B cell (primary cell): ENCODE data around the gene ANK3. TPM values are rescaled to one million over a fixed set of nuclear protein-coding genes. Genes with fewer than 3 reads are reported as not detected.

Experiments
- ATAC-seq: fragments of 200-7000 bp; cut with Tn5 transposase; one replicate; pipeline ENCODE4 v1.10.0; 2021; ENCODE audit warnings: low read depth, mild to moderate bottlenecking, moderate number of reproducible peaks, moderate library complexity
- CTCF ChIA-PET: fragments of 350-600 bp; sonication (Branson Sonifier 250); formaldehyde crosslinking; loops from one replicate; lab custom pipeline; 2021; ENCODE audit warnings: antibody characterized with exemption, inconsistent platforms; lab: Charles Lee
- POLR2A ChIA-PET: fragments of 350-600 bp; sonication (Branson Sonifier 250); formaldehyde crosslinking; loops from one replicate; lab custom pipeline; 2021; ENCODE audit warnings: antibody characterized with exemption; lab: Charles Lee
- DNase-seq: peaks from one replicate; pipeline ENCODE4 v3.0.0; 2013
- H2AFZ ChIP-seq: 2 replicates; pipeline ENCODE4 v1.6.1; 2012; ENCODE audit warnings: mild to moderate bottlenecking, low read depth, low read length; ENCODE audit not compliant: insufficient read depth, poor library complexity, severe bottlenecking
- H3K27ac ChIP-seq, 2 donors: 1 replicate in 1 of 2; 2 replicates in 1 of 2; pipeline ENCODE4 v1.5.1; 2012 to 2013; ENCODE audit warnings: low read length in 2 of 2, mild to moderate bottlenecking in 2 of 2, moderate library complexity in 1 of 2
- H3K27me3 ChIP-seq, 4 experiments: fragments of 200-600 bp in 1 of 4; sonication (generic) in 1 of 4; replicated peaks in 1 of 4; 1 replicate in 2 of 4; 2 replicates in 2 of 4; pipeline versions ENCODE4 v1.6.1 to v1.7.0; 2013 to 2016; ENCODE audit warnings: low read length in 3 of 4, mild to moderate bottlenecking in 2 of 4, mixed read lengths in 1 of 4, moderate library complexity in 1 of 4; ENCODE audit not compliant: insufficient read depth in 4 of 4, control insufficient read depth in 3 of 4; ENCODE audit errors: control extremely low read depth in 1 of 4
- H3K36me3 ChIP-seq, 2 experiments: replicated peaks in 1 of 2; 1 replicate in 1 of 2; 2 replicates in 1 of 2; pipeline versions ENCODE4 v1.6.1 to v1.7.1; 2013; ENCODE audit warnings: low read length in 1 of 2; ENCODE audit not compliant: insufficient read depth in 2 of 2, control insufficient read depth in 1 of 2; ENCODE audit errors: control extremely low read depth in 1 of 2, extremely low read depth in 1 of 2
- H3K4me1 ChIP-seq, 2 donors: fragments of 200-600 bp in 1 of 2; sonication (generic) in 1 of 2; 1 replicate in 1 of 2; 2 replicates in 1 of 2; pipeline versions ENCODE4 v1.5.1 to v1.6.1; 2013 to 2017; ENCODE audit warnings: low read length in 2 of 2; ENCODE audit not compliant: control insufficient read depth in 2 of 2, insufficient read depth in 2 of 2
- H3K4me2 ChIP-seq: replicated peaks from 2 replicates; pipeline ENCODE3; 2012; ENCODE audit warnings: mild to moderate bottlenecking, low read depth, low read length; ENCODE audit not compliant: poor library complexity, severe bottlenecking
- H3K4me3 ChIP-seq, 5 experiments: fragments of 200-600 bp in 1 of 5; sonication (generic) in 1 of 5; 1 replicate in 3 of 5; 2 replicates in 2 of 5; pipeline versions ENCODE4 v1.5.1 to v1.7.0; 2011 to 2016; ENCODE audit warnings: low read length in 4 of 5, mild to moderate bottlenecking in 4 of 5, low read depth in 2 of 5, control low read depth in 1 of 5, moderate library complexity in 1 of 5; ENCODE audit not compliant: insufficient read depth in 1 of 5; ENCODE audit errors: control extremely low read depth in 1 of 5, extremely low read depth in 1 of 5
- H3K79me2 ChIP-seq: fragments of 200-600 bp; sonication (generic); one replicate; pipeline ENCODE4 v1.6.0; 2016; ENCODE audit warnings: low read length; ENCODE audit not compliant: control insufficient read depth, insufficient read depth
- H3K9ac ChIP-seq: fragments of 200-600 bp; sonication (generic); 2 replicates; pipeline ENCODE4 v1.6.1; 2017; ENCODE audit warnings: mild to moderate bottlenecking, low read length, moderate library complexity
- H3K9me3 ChIP-seq, 3 donors: one replicate each; pipeline versions ENCODE4 v1.6.1 to v1.7.1; 2013; ENCODE audit warnings: low read length in 2 of 3; ENCODE audit not compliant: control insufficient read depth in 2 of 3, insufficient read depth in 1 of 3; ENCODE audit errors: control extremely low read depth in 1 of 3
- H4K20me1 ChIP-seq: 2 replicates; pipeline ENCODE4 v1.6.0; 2012; ENCODE audit warnings: mild to moderate bottlenecking, low read length; ENCODE audit not compliant: insufficient read depth, control insufficient read depth, poor library complexity, severe bottlenecking
- H3K27ac Mint-ChIP-seq: one replicate; pipeline ENCODE4 v1.8.0; 2021; ENCODE audit warnings: mixed read lengths
- H3K27me3 Mint-ChIP-seq: one replicate; pipeline ENCODE4 v1.8.0; 2021; ENCODE audit warnings: mixed read lengths
- H3K4me1 Mint-ChIP-seq: one replicate; pipeline ENCODE4 v1.8.0; 2021; ENCODE audit warnings: mixed read lengths
- H3K4me3 Mint-ChIP-seq: one replicate; pipeline ENCODE4 v1.8.0; 2021; ENCODE audit warnings: mixed read lengths
- H3K9me3 Mint-ChIP-seq: one replicate; pipeline ENCODE4 v1.8.0; 2022; ENCODE audit warnings: mixed read lengths; ENCODE audit not compliant: insufficient read depth
- EZH2 ChIP-seq: IDR thresholded peaks from 2 replicates; pipeline ENCODE4 v1.6.1; 2012; ENCODE audit warnings: borderline replicate concordance, low read depth, mild to moderate bottlenecking, moderate library complexity, low read length; ENCODE audit not compliant: insufficient read depth, poor library complexity, severe bottlenecking
- WGBS: methylation state at CpG from one replicate; pipeline ENCODE4 v1.1.5; 2013; ENCODE audit warnings: missing lambda C conversion rate; ENCODE audit not compliant: insufficient coverage; 5-methylcytosine and 5-hydroxymethylcytosine counted together
- intact Hi-C: fragments of 100-400 bp; cut with micrococcal nuclease; formaldehyde crosslinking; loops from one replicate; pipeline ENCODE4 v1.10.0; 2022
- polyA plus RNA-seq: library from polyadenylated mRNA; depleted of rRNA; stranded (reverse); fragments of >200 nt; gene quantifications from 2 replicates; pipeline ENCODE4 v1.2.3, GENCODE V29; 2012
- total RNA-seq, 2 donors: library from RNA; stranded (reverse); fragments of 120-200 nt in 1 of 2; gene quantifications; 1 replicate in 1 of 2; 2 replicates in 1 of 2; pipeline versions ENCODE4 v1.2.3 to v1.2.4, GENCODE V29; 2013 to 2022
- TF ChIP-seq, protein P1 (sequence below): fragments of 200-600 bp; IDR thresholded peaks from one replicate; pipeline ENCODE4 v1.8.0; 2022; ENCODE audit warnings: antibody characterized with exemption, mild to moderate bottlenecking

ANK3 gene
- total and polyA plus RNA-seq, 2 donors (not counting 1 experiment from before 2014, with no cell fraction given), result 4.9 to 21.6 TPM

DNA sequence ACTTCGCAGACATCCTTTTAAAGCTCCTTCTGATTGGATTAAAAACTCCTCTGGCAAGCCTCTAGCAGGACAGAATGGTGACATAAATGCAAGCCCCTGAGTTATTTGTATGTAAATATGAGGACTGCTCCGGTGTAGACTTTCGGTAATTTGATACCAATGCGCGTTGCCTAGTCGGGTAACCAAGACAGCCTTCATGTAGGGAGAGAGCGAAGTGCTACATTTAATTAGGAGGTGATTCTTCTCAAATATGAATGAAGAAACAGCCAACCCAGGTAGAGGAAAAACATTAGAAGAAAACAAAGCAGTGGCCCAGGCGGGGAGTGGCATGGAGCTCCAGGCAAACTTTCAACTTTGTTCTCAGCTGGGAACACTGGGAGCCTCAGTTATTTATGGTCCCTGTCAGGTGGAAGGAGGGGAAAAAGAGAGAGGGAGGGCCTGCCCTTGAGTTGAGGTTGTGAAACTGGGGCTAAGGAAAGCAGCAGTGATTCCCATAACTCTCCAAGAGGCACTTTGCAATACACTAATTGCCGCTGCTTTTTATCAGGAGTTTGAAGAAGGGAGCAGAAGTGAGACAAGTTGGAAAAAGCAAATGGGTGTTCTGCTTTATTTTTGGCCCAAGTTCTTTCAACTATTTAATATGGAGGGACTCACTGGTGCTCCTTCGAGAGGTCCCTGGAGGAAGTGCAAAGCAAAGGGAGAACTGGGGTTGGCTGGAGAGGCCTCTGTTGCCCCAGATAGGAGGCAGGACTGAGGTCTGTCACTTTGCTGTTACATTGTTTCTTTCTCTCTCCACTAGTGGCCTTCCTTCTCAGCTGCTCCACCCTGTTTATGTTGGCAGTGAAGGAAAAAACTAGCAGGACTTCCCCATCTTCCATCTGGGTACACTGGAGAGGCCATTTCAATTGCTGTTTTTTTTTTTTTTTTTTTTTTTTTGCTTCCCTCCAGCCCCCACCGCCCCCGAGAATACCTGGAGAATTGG is 248.7 kb downstream of the ANK3 start:
- intact Hi-C loops, result no loop called here
- H3K27ac ChIP-seq, result no peak overlapping the region
- H4K20me1 ChIP-seq, result no peaks in the 10 kb centered on the region
- no peaks in the 10 kb centered on the region for H3K9me3 ChIP-seq
- H3K4me1 ChIP-seq, result peaks cover 0 to 5% of the 10 kb centered on the region in 2 donors
- Mint-ChIP-seq H3K4me1 (peaks cover 4% of the 10 kb centered on the region), H3K27me3 (no peaks in the 10 kb centered on the region), H3K9me3 (no peaks in the 10 kb centered on the region), H3K27ac (no peak overlapping the region), H3K4me3 (no peak overlapping the region)
- H3K4me2 ChIP-seq, result no peak overlapping the region
- CTCF ChIA-PET, result interaction anchor here (0.6 to 1.3 kb wide), 2 partner anchors 16 to 509 kb away, joined by 3 read pairs; no protein-coding TSS in a partner anchor
- no peaks in the 10 kb centered on the region for H3K27me3 ChIP-seq
- H2AFZ ChIP-seq, result no peak overlapping the region
- no peaks in the 10 kb centered on the region for H3K36me3 ChIP-seq
- 82% methylated on average over 8 of the region's 12 CpGs for WGBS
- DNase-seq (no peak), ATAC-seq (no peak)
- H3K79me2 ChIP-seq, result no peaks in the 10 kb centered on the region
- no peak overlapping the region for H3K4me3 ChIP-seq
- TF ChIP-seq, protein P1, sequence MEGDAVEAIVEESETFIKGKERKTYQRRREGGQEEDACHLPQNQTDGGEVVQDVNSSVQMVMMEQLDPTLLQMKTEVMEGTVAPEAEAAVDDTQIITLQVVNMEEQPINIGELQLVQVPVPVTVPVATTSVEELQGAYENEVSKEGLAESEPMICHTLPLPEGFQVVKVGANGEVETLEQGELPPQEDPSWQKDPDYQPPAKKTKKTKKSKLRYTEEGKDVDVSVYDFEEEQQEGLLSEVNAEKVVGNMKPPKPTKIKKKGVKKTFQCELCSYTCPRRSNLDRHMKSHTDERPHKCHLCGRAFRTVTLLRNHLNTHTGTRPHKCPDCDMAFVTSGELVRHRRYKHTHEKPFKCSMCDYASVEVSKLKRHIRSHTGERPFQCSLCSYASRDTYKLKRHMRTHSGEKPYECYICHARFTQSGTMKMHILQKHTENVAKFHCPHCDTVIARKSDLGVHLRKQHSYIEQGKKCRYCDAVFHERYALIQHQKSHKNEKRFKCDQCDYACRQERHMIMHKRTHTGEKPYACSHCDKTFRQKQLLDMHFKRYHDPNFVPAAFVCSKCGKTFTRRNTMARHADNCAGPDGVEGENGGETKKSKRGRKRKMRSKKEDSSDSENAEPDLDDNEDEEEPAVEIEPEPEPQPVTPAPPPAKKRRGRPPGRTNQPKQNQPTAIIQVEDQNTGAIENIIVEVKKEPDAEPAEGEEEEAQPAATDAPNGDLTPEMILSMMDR, result no peak
- no peak for TF ChIP-seq EZH2
- H3K9ac ChIP-seq, result no peak overlapping the region
- POLR2A ChIA-PET, result no interaction called here
